H9 (cell line): ENCODE results near the gene ZSCAN1. TPM values are rescaled to one million over a fixed set of nuclear protein-coding genes. Genes with fewer than 3 reads are reported as not detected.

Experiments
- DNase-seq: peaks from one replicate; pipeline ENCODE4 v3.0.0-alpha.2; 2017
- H2AFZ ChIP-seq: one replicate; pipeline ENCODE4 v1.6.1; 2013; ENCODE audit warnings: mild to moderate bottlenecking, low read length, control low read depth, moderate library complexity
- H2AK5ac ChIP-seq: 2 replicates; pipeline ENCODE4 v1.6.1; 2013; ENCODE audit warnings: low read length, control low read depth, mixed read lengths; ENCODE audit not compliant: insufficient read length
- H2BK120ac ChIP-seq: one replicate; pipeline ENCODE4 v1.6.1; 2013; ENCODE audit warnings: low read depth, mild to moderate bottlenecking, low read length, control low read depth, inconsistent platforms; ENCODE audit not compliant: poor library complexity, severe bottlenecking
- H2BK12ac ChIP-seq: 2 replicates; pipeline ENCODE4 v1.6.1; 2013; ENCODE audit warnings: low read length, control low read depth, mixed read lengths, low read depth; ENCODE audit not compliant: insufficient read length
- H2BK15ac ChIP-seq: 2 replicates; pipeline ENCODE4 v1.6.1; 2013; ENCODE audit warnings: low read depth, low read length, control low read depth
- H2BK20ac ChIP-seq: one replicate; pipeline ENCODE4 v1.6.1; 2013; ENCODE audit warnings: low read depth, mild to moderate bottlenecking, low read length, control low read depth, inconsistent platforms; ENCODE audit not compliant: poor library complexity, severe bottlenecking
- H2BK5ac ChIP-seq: 2 replicates; pipeline ENCODE4 v1.6.1; 2013; ENCODE audit warnings: low read length, control low read depth, mixed read lengths; ENCODE audit not compliant: insufficient read length
- H3K14ac ChIP-seq: 2 replicates; pipeline ENCODE4 v1.6.1; 2013; ENCODE audit warnings: low read length, control low read depth; ENCODE audit not compliant: insufficient read depth
- H3K18ac ChIP-seq: 2 replicates; pipeline ENCODE4 v1.6.1; 2013; ENCODE audit warnings: low read depth, mild to moderate bottlenecking, mixed read lengths, low read length, control low read depth; ENCODE audit not compliant: insufficient read length
- H3K23ac ChIP-seq: 2 replicates; pipeline ENCODE4 v1.6.1; 2013; ENCODE audit warnings: low read length, control low read depth, mixed read lengths, low read depth; ENCODE audit not compliant: insufficient read length
- H3K23me2 ChIP-seq: 2 replicates; pipeline ENCODE4 v1.6.1; 2013; ENCODE audit warnings: low read depth, mild to moderate bottlenecking, mixed read lengths, low read length, control low read depth; ENCODE audit not compliant: insufficient read length, poor library complexity, severe bottlenecking
- H3K27ac ChIP-seq: 2 replicates; pipeline ENCODE4 v1.5.1; 2013; ENCODE audit warnings: low read length, control low read depth, mixed read lengths, low read depth; ENCODE audit not compliant: insufficient read length
- H3K27me3 ChIP-seq: 2 replicates; pipeline ENCODE4 v1.6.1; 2013; ENCODE audit warnings: low read length, control low read depth, inconsistent platforms; ENCODE audit not compliant: insufficient read depth
- H3K4ac ChIP-seq: 2 replicates; pipeline ENCODE4 v1.6.1; 2013; ENCODE audit warnings: low read depth, mild to moderate bottlenecking, control low read depth, inconsistent platforms, low read length, moderate library complexity
- H3K4me1 ChIP-seq: 2 replicates; pipeline ENCODE4 v1.6.1; 2013; ENCODE audit warnings: low read length, control low read depth, inconsistent platforms; ENCODE audit not compliant: insufficient read depth
- H3K4me2 ChIP-seq: 2 replicates; pipeline ENCODE4 v1.6.1; 2013; ENCODE audit warnings: low read length, control low read depth, mixed read lengths; ENCODE audit not compliant: insufficient read length, insufficient read depth
- H3K56ac ChIP-seq: 2 replicates; pipeline ENCODE4 v1.6.1; 2013; ENCODE audit warnings: low read depth, mild to moderate bottlenecking, mixed read lengths, low read length, control low read depth; ENCODE audit not compliant: insufficient read length
- H3K79me1 ChIP-seq: 2 replicates; pipeline ENCODE4 v1.6.1; 2013; ENCODE audit warnings: low read depth, mild to moderate bottlenecking, moderate library complexity, low read length, control low read depth, inconsistent platforms; ENCODE audit not compliant: insufficient read depth, poor library complexity, severe bottlenecking
- H3K79me2 ChIP-seq: 2 replicates; pipeline ENCODE4 v1.6.1; 2013; ENCODE audit warnings: low read length, control low read depth, inconsistent platforms; ENCODE audit not compliant: insufficient read depth
- H3K9ac ChIP-seq: 2 replicates; pipeline ENCODE4 v1.6.1; 2013; ENCODE audit warnings: low read length, control low read depth, mixed read lengths; ENCODE audit not compliant: insufficient read length; ENCODE audit errors: extremely low read depth
- H3K9me3 ChIP-seq: one replicate; pipeline ENCODE4 v1.6.1; 2013; ENCODE audit warnings: low read depth, low read length, inconsistent platforms; ENCODE audit not compliant: control insufficient read depth
- H3T11ph ChIP-seq: one replicate; pipeline ENCODE4 v1.6.1; 2013; ENCODE audit warnings: mild to moderate bottlenecking, low read length, control low read depth, inconsistent platforms
- H4K20me1 ChIP-seq: one replicate; pipeline ENCODE4 v1.6.1; 2013; ENCODE audit not compliant: control insufficient read depth, insufficient read length, insufficient read depth
- H4K5ac ChIP-seq: 2 replicates; pipeline ENCODE4 v1.6.1; 2013; ENCODE audit warnings: low read depth, mild to moderate bottlenecking, mixed read lengths, low read length, control low read depth; ENCODE audit not compliant: insufficient read length
- H4K8ac ChIP-seq: replicated peaks from 2 replicates; pipeline ENCODE4 v1.6.1; 2013; ENCODE audit warnings: low read length, control low read depth, mixed read lengths, low read depth; ENCODE audit not compliant: insufficient read length
- H4K91ac ChIP-seq: 2 replicates; pipeline ENCODE4 v1.6.1; 2013; ENCODE audit warnings: low read depth, mild to moderate bottlenecking, moderate library complexity, mixed read lengths, low read length, control low read depth; ENCODE audit not compliant: insufficient read length
- H3K27ac Mint-ChIP-seq, 3 experiments: 2 replicates in 2 of 3; 3 replicates in 1 of 3; pipeline ENCODE4 v1.8.0; 2020 to 2021; ENCODE audit warnings: mixed read lengths in 3 of 3, mild to moderate bottlenecking in 1 of 3, moderate library complexity in 1 of 3
- H3K27me3 Mint-ChIP-seq: 2 replicates; pipeline ENCODE4 v1.8.0; 2021; ENCODE audit warnings: low read depth, mild to moderate bottlenecking, moderate library complexity, mixed read lengths
- H3K36me3 Mint-ChIP-seq, 3 experiments: 2 replicates in 2 of 3; 3 replicates in 1 of 3; pipeline ENCODE4 v1.8.0; 2020 to 2021; ENCODE audit warnings: low read depth in 3 of 3, mixed read lengths in 3 of 3; ENCODE audit not compliant: insufficient read depth in 1 of 3
- H3K4me1 Mint-ChIP-seq, 2 experiments: 2 replicates each; pipeline ENCODE4 v1.8.0; 2020; ENCODE audit warnings: mixed read lengths in 2 of 2
- H3K4me3 Mint-ChIP-seq, 2 experiments: 2 replicates in 1 of 2; 3 replicates in 1 of 2; pipeline ENCODE4 v1.8.0; 2020 to 2021; ENCODE audit warnings: mild to moderate bottlenecking in 2 of 2, mixed read lengths in 2 of 2, moderate library complexity in 1 of 2
- H3K9me3 Mint-ChIP-seq, 2 experiments: 2 replicates in 1 of 2; 3 replicates in 1 of 2; pipeline ENCODE4 v1.8.0; 2020; ENCODE audit warnings: mild to moderate bottlenecking in 2 of 2, mixed read lengths in 2 of 2, moderate library complexity in 1 of 2
- WGBS: extraction: QIAGEN DNeasy Blood & Tissue Kit; methylation state at CpG from one replicate; pipeline ENCODE4 v1.1.7; 2013; ENCODE audit warnings: missing lambda C conversion rate, low lambda C conversion rate, mixed read lengths; ENCODE audit not compliant: insufficient read length; ENCODE audit errors: extremely low coverage; 5-methylcytosine and 5-hydroxymethylcytosine counted together
- total RNA-seq: library from RNA; stranded (reverse); gene quantifications from 2 replicates; pipeline ENCODE4 v1.2.1, GENCODE V29; 2021
- TF ChIP-seq, protein P1 (sequence below): fragments of 200-600 bp; sonication (generic); conservative IDR thresholded peaks from 3 replicates; pipeline ENCODE4 v1.8.0; 2021; ENCODE audit warnings: antibody characterized with exemption, mild to moderate bottlenecking

The ZSCAN1 gene
- total RNA-seq, 1 experiment from 2014 or later = 1.2 TPM

DNA sequence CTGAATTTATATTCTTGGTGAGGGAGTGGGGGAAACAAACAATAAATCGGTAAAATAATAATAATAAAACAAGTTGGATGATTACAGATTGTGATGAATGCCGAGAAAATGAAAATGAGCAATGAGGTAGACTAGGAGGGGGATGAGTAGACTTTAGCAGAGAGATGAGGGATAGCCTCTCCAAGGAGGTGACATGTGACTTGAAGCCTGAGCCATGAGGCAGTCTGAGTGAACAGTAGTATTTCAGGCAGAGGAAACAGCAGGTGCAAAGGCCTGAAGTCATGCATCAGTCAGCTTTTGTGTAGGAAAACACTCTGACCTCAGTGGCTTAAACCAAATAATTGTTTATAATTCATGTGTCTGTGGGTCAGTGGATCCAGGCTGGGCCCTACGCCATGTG is 29.9 kb downstream of the ZSCAN1 start:
- Histone ChIP-seq H2BK120ac (no peak overlapping the region), H3K79me2 (no peaks in the 10 kb centered on the region), H3K9ac (no peak overlapping the region), H3K4me1 (0 out of 2 replicates have a peak, but pooled peaks cover under 1% of the 10 kb centered on the region), H4K20me1 (no peaks in the 10 kb centered on the region), H2BK12ac (no peak overlapping the region), H2AFZ (no peak overlapping the region), H3K23ac (no peak overlapping the region), H3K9me3 (peaks cover 39% of the 10 kb centered on the region), H3K79me1 (no peaks in the 10 kb centered on the region), H3K18ac (no peak overlapping the region), H3K56ac (no peak overlapping the region), H3K27ac (no peak overlapping the region), H4K8ac (no peak overlapping the region), H3T11ph (no peak overlapping the region), H2BK5ac (no peak overlapping the region), H2BK20ac (no peak overlapping the region), H2AK5ac (no peak overlapping the region), H3K27me3 (no peaks in the 10 kb centered on the region), H3K4ac (no peak overlapping the region), H4K5ac (no peak overlapping the region), H3K23me2 (peaks cover 3% of the 10 kb centered on the region), H2BK15ac (no peak overlapping the region), H3K14ac (no peak overlapping the region), H4K91ac (no peak overlapping the region), H3K4me2 (no peak overlapping the region)
- TF ChIP-seq, protein P1, sequence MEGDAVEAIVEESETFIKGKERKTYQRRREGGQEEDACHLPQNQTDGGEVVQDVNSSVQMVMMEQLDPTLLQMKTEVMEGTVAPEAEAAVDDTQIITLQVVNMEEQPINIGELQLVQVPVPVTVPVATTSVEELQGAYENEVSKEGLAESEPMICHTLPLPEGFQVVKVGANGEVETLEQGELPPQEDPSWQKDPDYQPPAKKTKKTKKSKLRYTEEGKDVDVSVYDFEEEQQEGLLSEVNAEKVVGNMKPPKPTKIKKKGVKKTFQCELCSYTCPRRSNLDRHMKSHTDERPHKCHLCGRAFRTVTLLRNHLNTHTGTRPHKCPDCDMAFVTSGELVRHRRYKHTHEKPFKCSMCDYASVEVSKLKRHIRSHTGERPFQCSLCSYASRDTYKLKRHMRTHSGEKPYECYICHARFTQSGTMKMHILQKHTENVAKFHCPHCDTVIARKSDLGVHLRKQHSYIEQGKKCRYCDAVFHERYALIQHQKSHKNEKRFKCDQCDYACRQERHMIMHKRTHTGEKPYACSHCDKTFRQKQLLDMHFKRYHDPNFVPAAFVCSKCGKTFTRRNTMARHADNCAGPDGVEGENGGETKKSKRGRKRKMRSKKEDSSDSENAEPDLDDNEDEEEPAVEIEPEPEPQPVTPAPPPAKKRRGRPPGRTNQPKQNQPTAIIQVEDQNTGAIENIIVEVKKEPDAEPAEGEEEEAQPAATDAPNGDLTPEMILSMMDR = no peak
- peaks cover 77 to 82% of the 10 kb centered on the region in 2 experiments for H3K9me3 Mint-ChIP-seq
- no peak overlapping the region for H3K4me3 Mint-ChIP-seq
- WGBS = no CpG with 5 or more reads among the region's 3 CpGs
- H3K4me1 Mint-ChIP-seq = peaks cover 2% of the 10 kb centered on the region in 2 experiments
- DNase-seq = no peak
- H3K36me3 Mint-ChIP-seq = peaks cover 70 to 77% (median 72%) of the 10 kb centered on the region in 3 experiments
- no peak overlapping the region for H3K27ac Mint-ChIP-seq
- H3K27me3 Mint-ChIP-seq = peaks cover 6% of the 10 kb centered on the region
